Stimulated activated CD4-positive, alpha-beta T cell treated with anti-CD3 and anti-CD28 coated beads, TNF-alpha, amount 100 ng/mL, for 24 hours (primary cell): Measurements from ENCODE around the gene ARSG.
A peak's percentile ranks its signal among the peaks of the same experiment; 100 is the strongest.

Experiments used
- DNase-seq, 3 experiments: peaks; one replicate each; pipeline ENCODE4 v3.0.0-alpha.2; 2020; ENCODE audit warnings: low read depth in 3 of 3

Gene ARSG

GRCh38 chr17:68428498-68429172, 137.3 kb downstream of the ARSG start:
- no peak for DNase-seq

- DNase-seq: no peak
Measured at GRCh38 chr17:68429881-68430280, 138.6 kb downstream of the ARSG start.

GRCh38 chr17:68431045-68431608, 139.8 kb downstream of the ARSG start:
- no peak for DNase-seq

- DNase-seq: peak in 2 of 3 experiments; percentile 15 to 32
Measured at GRCh38 chr17:68431661-68432071, 140.4 kb downstream of the ARSG start.

- no peak for DNase-seq
Measured at GRCh38 chr17:68432086-68432864, 141.0 kb downstream of the ARSG start.

GRCh38 chr17:68433211-68433610, 141.9 kb downstream of the ARSG start:
- no peak for DNase-seq

- DNase-seq: no peak
Measured at GRCh38 chr17:68433911-68434508, 142.7 kb downstream of the ARSG start.

GRCh38 chr17:68435361-68435760, 144.1 kb downstream of the ARSG start:
- no peak for DNase-seq

- peak; percentile 65 to 82 (median 81) for DNase-seq
Measured at GRCh38 chr17:68435876-68436842, 144.9 kb downstream of the ARSG start.

GRCh38 chr17:68437979-68438822, 146.9 kb downstream of the ARSG start:
- DNase-seq: peak in 1 of 3 experiments; percentile 15

GRCh38 chr17:68439656-68440290, 148.5 kb downstream of the ARSG start:
- DNase-seq: no peak

- no peak for DNase-seq
Measured at GRCh38 chr17:68440526-68440925, 149.2 kb downstream of the ARSG start.

GRCh38 chr17:68441070-68441770, 149.9 kb downstream of the ARSG start:
- DNase-seq: no peak

GRCh38 chr17:68443972-68444464, 152.7 kb downstream of the ARSG start:
- no peak for DNase-seq

- DNase-seq: no peak
Measured at GRCh38 chr17:68445671-68446070, 154.4 kb downstream of the ARSG start.

GRCh38 chr17:68446626-68447041, 155.3 kb downstream of the ARSG start:
- no peak for DNase-seq

GRCh38 chr17:68449021-68449739, 157.9 kb downstream of the ARSG start:
- DNase-seq: no peak

GRCh38 chr17:68450391-68450790, 159.1 kb downstream of the ARSG start:
- no peak for DNase-seq
